ENCODE measurements around the gene GCN1.
"Not testable (repeated sequence)": the region's sequence is repeated elsewhere in the genome, so short reads cannot be mapped to it uniquely, and the experiment has no call there.

The GCN1 gene

GRCh38 chr12:120194534-120195395, at the start of gene GCN1:
GCN1 (minus strand) TSS chr12:120194715; CDS start chr12:120194697, 18 bp downstream.
- peak; percentile 84 for DNase-seq (ENCODE audit: low spot score)

- DNase-seq (ENCODE audit: low spot score) = no peak
Measured at GRCh38 chr12:120242971-120243699, 48.6 kb upstream of the GCN1 start.

- DNase-seq (ENCODE audit: low spot score) = no peak
Measured at GRCh38 chr12:120242275-120242799, 47.8 kb upstream of the GCN1 start.

- DNase-seq (ENCODE audit: low spot score) = no peak
Measured at GRCh38 chr12:120241561-120242274, 47.2 kb upstream of the GCN1 start.

- DNase-seq (ENCODE audit: low spot score) = no peak
Measured at GRCh38 chr12:120240495-120240833, 45.9 kb upstream of the GCN1 start.

GRCh38 chr12:120239776-120240494, 45.4 kb upstream of the GCN1 start:
- no peak for DNase-seq (ENCODE audit: low spot score)

- no peak for DNase-seq (ENCODE audit: low spot score)
Measured at GRCh38 chr12:120238839-120239445, 44.4 kb upstream of the GCN1 start.

- DNase-seq (ENCODE audit: low spot score) = no peak
Measured at GRCh38 chr12:120238217-120238616, 43.7 kb upstream of the GCN1 start.

- no peak for DNase-seq (ENCODE audit: low spot score)
Measured at GRCh38 chr12:120237360-120238171, 43.1 kb upstream of the GCN1 start.

- DNase-seq (ENCODE audit: low spot score) = not testable (repeated sequence)
Measured at GRCh38 chr12:120236809-120237208, 42.3 kb upstream of the GCN1 start.

- DNase-seq (ENCODE audit: low spot score) = no peak
Measured at GRCh38 chr12:120235369-120236323, 41.1 kb upstream of the GCN1 start.

- DNase-seq (ENCODE audit: low spot score) = peak; percentile 87
Measured at GRCh38 chr12:120234643-120235368, 40.3 kb upstream of the GCN1 start.

GRCh38 chr12:120231316-120232011, 36.9 kb upstream of the GCN1 start:
- DNase-seq (ENCODE audit: low spot score) = no peak

GRCh38 chr12:120230974-120231315, 36.4 kb upstream of the GCN1 start:
- no peak for DNase-seq (ENCODE audit: low spot score)

- no peak for DNase-seq (ENCODE audit: low spot score)
Measured at GRCh38 chr12:120230326-120230973, 35.9 kb upstream of the GCN1 start.

- DNase-seq (ENCODE audit: low spot score) = no peak
Measured at GRCh38 chr12:120229487-120230325, 35.2 kb upstream of the GCN1 start.

GRCh38 chr12:120229071-120229486, 34.6 kb upstream of the GCN1 start:
- DNase-seq (ENCODE audit: low spot score) = no peak
